Heart right ventricle (tissue), 16 donors: ENCODE data around the gene FCHO1. TPM values are rescaled to one million over a fixed set of nuclear protein-coding genes. Genes with fewer than 3 reads are reported as not detected.

Experiments
- ATAC-seq, 8 donors: fragments of 200-7000 bp; cut with Tn5 transposase; one replicate each; pipeline ENCODE4 v1.9.1; 2020; ENCODE audit warnings: mild to moderate bottlenecking in 8 of 8, moderate library complexity in 8 of 8, moderate number of reproducible peaks in 1 of 8
- DNase-seq, 2 donors: peaks; one replicate each; pipeline ENCODE4 v3.0.0-alpha.2; 2020
- H3K27ac ChIP-seq, 10 donors: fragments of 200-600 bp; sonication (generic) in 2 of 10; one replicate each; pipeline versions ENCODE4 v1.5.0 to v1.8.0; 2020 to 2022; ENCODE audit warnings: mild to moderate bottlenecking in 3 of 10
- H3K27me3 ChIP-seq, 7 donors: fragments of 200-600 bp; one replicate each; pipeline ENCODE4 v1.8.0; 2021 to 2022; ENCODE audit warnings: mild to moderate bottlenecking in 2 of 7
- H3K36me3 ChIP-seq, 9 donors: fragments of 200-600 bp; sonication (generic) in 1 of 9; one replicate each; pipeline versions ENCODE4 v1.5.0 to v1.8.0; 2020 to 2022; ENCODE audit warnings: mild to moderate bottlenecking in 2 of 9
- H3K4me1 ChIP-seq, 9 donors: fragments of 200-600 bp; sonication (generic) in 1 of 9; one replicate each; pipeline versions ENCODE4 v1.5.0 to v1.8.0; 2020 to 2022; ENCODE audit warnings: mild to moderate bottlenecking in 4 of 9
- H3K4me3 ChIP-seq, 10 donors: fragments of 200-600 bp; sonication (generic) in 2 of 10; one replicate each; pipeline versions ENCODE4 v1.5.0 to v1.8.0; 2020 to 2022; ENCODE audit warnings: mild to moderate bottlenecking in 7 of 10, moderate library complexity in 2 of 10
- H3K9me3 ChIP-seq, 11 donors: fragments of 200-600 bp in 10 of 11; sonication (generic) in 2 of 11; one replicate each; pipeline versions ENCODE4 v1.5.0 to v1.8.0; 2013 to 2022; ENCODE audit warnings: mild to moderate bottlenecking in 2 of 11, control low read depth in 1 of 11, moderate library complexity in 1 of 11
- CTCF ChIP-seq, 9 donors: fragments of 200-600 bp; sonication (generic) in 2 of 9; IDR thresholded peaks; one replicate each; pipeline versions ENCODE4 v1.5.0 to v1.8.0; 2021 to 2022; ENCODE audit warnings: antibody characterized with exemption in 9 of 9, mild to moderate bottlenecking in 5 of 9, moderate library complexity in 1 of 9
- WGBS, 2 donors: extraction: QIAGEN DNeasy Blood & Tissue Kit; methylation state at CpG; one replicate each; pipeline ENCODE4 v1.1.7; 2013; ENCODE audit warnings: inconsistent platforms in 1 of 2; 5-methylcytosine and 5-hydroxymethylcytosine counted together
- intact Hi-C, 10 donors: fragments of 100-400 bp; cut with DNase I; formaldehyde crosslinking; loops; one replicate each; pipeline versions ENCODE4 v1.11.1 to v1.14.2; 2022
- polyA plus RNA-seq, 2 donors: library from polyadenylated mRNA; stranded (reverse); fragments of 200-250 nt; gene quantifications; one replicate each; pipeline ENCODE4 v1.2.3, GENCODE V29; 2013
- total RNA-seq, 10 donors: library from RNA; stranded (reverse); fragmentation: NEBNext Ultra II Directional in 3 of 10; extraction: Animal tissue kit (Norgen Biotek cat#: 25700) in 3 of 10; gene quantifications; one replicate each; pipeline versions ENCODE4 v1.2.1 to v1.2.4, GENCODE V29; 2021 to 2023
- donor health status: Arrhythmogenic right ventricular cardiomyopathy.
- donor health status: ischemic (EF 13 %, LVEDD 7.1; RV severe dilation, severe dysfunction).
- donor health status: healthy with polysubstance abuse.
- donor health status: DM: no; HTN: yes; CAD: no.
- donor health status: DM: no; HTN: no; CAD: no.
- donor health status: ischemic (EF 25% LVEDD 6.9; RV normal size, moderate dysfunction).
- donor health status: ischemic (EF 25% LVEDD 5.7; RV mildly dilated, moderate dysfunction).
- donor health status: healthy.
- donor health status: DM: yes; HTN: yes; CAD: no.
- donor health status: Ischemic cardiomyopathy.
- donor health status: ischemic (EF 35%, LVEDD 5.7; RV mildly dilated, moderate dysfunction).
- donor health status: nonischemic (EF 11% LVEDD 7.7; RV severe dilation, severe dysfunction).
- donor health status: DM: yes; HTN: yes; CAD: no.
- donor health status: PGD.
- donor health status: ischemic (EF 29% LVEDD 5.4; RV normal size, mild dysfunction).
- donor health status: nonischemic (EF 23%, LVEDD 6.1; RV moderate dilation, normal function).

FCHO1 gene
- total and polyA plus RNA-seq, 12 donors, result 0.21 to 2.6 (median 0.73) TPM

DNA sequence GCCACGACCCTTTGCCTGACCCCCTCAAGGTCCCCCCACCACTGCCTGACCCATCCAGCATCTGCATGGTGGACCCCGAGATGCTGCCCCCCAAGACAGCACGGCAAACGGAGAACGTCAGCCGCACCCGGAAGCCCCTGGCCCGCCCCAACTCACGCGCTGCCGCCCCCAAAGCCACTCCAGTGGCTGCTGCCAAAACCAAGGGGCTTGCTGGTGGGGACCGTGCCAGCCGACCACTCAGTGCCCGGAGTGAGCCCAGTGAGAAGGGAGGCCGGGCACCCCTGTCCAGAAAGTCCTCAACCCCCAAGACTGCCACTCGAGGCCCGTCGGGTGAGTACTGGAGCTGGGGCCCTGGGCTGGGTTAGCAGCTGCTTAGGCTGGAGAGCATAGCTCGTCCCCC is 23.4 kb upstream of the FCHO1 start:
- no peak overlapping the region for H3K4me3 ChIP-seq
- no peak for ATAC-seq
- DNase-seq, result no peak
- intact Hi-C loops, result no loop called here
- TF ChIP-seq CTCF (IDR thresholded peaks at IDR 0.05), result no peak
- H3K27ac ChIP-seq, result no peak overlapping the region
- peaks cover 5 to 99% (median 60%) of the 10 kb centered on the region in 9 donors for H3K36me3 ChIP-seq
- 95 to 96% methylated on average over 19 of the region's 19 CpGs for WGBS, 2 donors
- H3K9me3 ChIP-seq, result peaks cover 0 to 6% (median 0%) of the 10 kb centered on the region in 11 donors
- H3K27me3 ChIP-seq, result no peaks in the 10 kb centered on the region
- peaks cover 0 to 11% (median 4%) of the 10 kb centered on the region in 9 donors for H3K4me1 ChIP-seq

GRCh38 chr19:17733127-17733526 is 18.1 kb upstream of the FCHO1 start:
- DNase-seq (no peak), ATAC-seq (no peak)
- peaks cover 0 to 6% (median 0%) of the 10 kb centered on the region in 11 donors for H3K9me3 ChIP-seq
- WGBS, 2 donors, result 95 to 96% methylated on average over 22 of the region's 22 CpGs
- no peak overlapping the region for H3K4me3 ChIP-seq
- no peaks in the 10 kb centered on the region for H3K27me3 ChIP-seq
- H3K27ac ChIP-seq, result no peak overlapping the region
- TF ChIP-seq CTCF (IDR thresholded peaks at IDR 0.05), result no peak
- peaks cover 0 to 5% (median 0%) of the 10 kb centered on the region in 9 donors for H3K4me1 ChIP-seq
- H3K36me3 ChIP-seq, result peaks cover 0 to 99% (median 37%) of the 10 kb centered on the region in 9 donors
- intact Hi-C loops, result no loop called here

DNA sequence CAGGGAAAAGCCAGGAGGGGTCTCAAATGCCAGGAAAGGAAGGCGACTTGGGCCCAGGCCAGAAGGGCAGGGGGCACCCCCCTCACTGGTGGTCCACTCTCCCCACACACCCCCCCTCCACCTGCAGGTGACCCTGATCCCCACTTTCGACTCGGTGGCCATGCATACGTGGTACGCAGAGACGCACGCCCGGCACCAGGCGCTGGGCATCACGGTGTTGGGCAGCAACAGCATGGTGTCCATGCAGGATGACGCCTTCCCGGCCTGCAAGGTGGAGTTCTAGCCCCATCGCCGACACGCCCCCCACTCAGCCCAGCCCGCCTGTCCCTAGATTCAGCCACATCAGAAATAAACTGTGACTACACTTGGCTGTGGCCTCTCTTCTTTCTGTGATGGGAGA is 17.1 kb upstream of the FCHO1 start:
- H3K27me3 ChIP-seq, result no peaks in the 10 kb centered on the region
- DNase-seq, result no peak
- no peak for ATAC-seq
- peaks cover 0 to 6% (median 0%) of the 10 kb centered on the region in 11 donors for H3K9me3 ChIP-seq
- no peak for TF ChIP-seq CTCF (IDR thresholded peaks at IDR 0.05)
- no peak overlapping the region for H3K4me3 ChIP-seq
- intact Hi-C loops, result no loop called here
- H3K36me3 ChIP-seq, result peaks cover 0 to 94% (median 30%) of the 10 kb centered on the region in 9 donors
- H3K27ac ChIP-seq, result no peak overlapping the region
- H3K4me1 ChIP-seq, result peaks cover 0 to 5% (median 0%) of the 10 kb centered on the region in 9 donors
- WGBS, 2 donors, result 95% methylated on average over 15 to 16 of the region's 16 CpGs

DNA sequence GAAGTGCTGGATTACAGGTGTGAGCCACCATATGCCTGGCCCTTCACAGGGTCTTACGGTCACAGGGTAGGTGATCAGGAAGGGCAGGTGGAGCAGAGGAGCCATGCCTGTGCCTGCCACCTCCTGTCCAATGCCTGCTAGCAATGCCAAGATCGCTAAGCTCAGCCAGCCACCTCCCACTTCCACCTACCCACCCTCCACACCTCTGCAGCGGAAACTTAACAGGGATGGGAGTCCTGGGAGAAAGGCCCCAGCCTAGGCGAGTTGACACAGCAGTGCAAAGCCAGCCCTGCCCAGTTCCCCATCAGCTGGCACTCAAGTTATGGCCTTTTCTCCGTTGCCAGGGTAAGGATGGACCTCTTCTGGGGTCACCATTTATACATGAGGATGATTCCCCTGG is 15.9 kb upstream of the FCHO1 start:
- TF ChIP-seq CTCF (IDR thresholded peaks at IDR 0.05), result no peak
- intact Hi-C loops, result no loop called here
- H3K9me3 ChIP-seq, result peaks cover 0 to 6% (median 0%) of the 10 kb centered on the region in 11 donors
- no peak overlapping the region for H3K27ac ChIP-seq
- ATAC-seq, result no peak
- H3K4me1 ChIP-seq, result peaks cover 0 to 5% (median 0%) of the 10 kb centered on the region in 9 donors
- no peak for DNase-seq
- H3K4me3 ChIP-seq, result no peak overlapping the region
- H3K27me3 ChIP-seq, result no peaks in the 10 kb centered on the region
- 87 to 95% methylated on average over 5 of the region's 5 CpGs for WGBS, 2 donors
- H3K36me3 ChIP-seq, result peaks cover 0 to 81% (median 25%) of the 10 kb centered on the region in 9 donors
